A673 (cell line): ENCODE data around the gene PARVA.

Experiments used
- CTCF ChIP-seq: fragments of 300-800, 200-600 bp; sonication (generic); conservative IDR thresholded peaks from 2 replicates; pipeline ENCODE4 v1.5.1; 2017; ENCODE audit warnings: low read depth, mild to moderate bottlenecking, antibody characterized with exemption, low read length, moderate library complexity, mixed read lengths
- EZH2 ChIP-seq: fragments of 200-600 bp; sonication (generic); IDR thresholded peaks from 2 replicates; pipeline ENCODE4 v1.6.1; 2017; ENCODE audit warnings: borderline replicate concordance, low read depth, mild to moderate bottlenecking, mixed read lengths, antibody characterized with exemption, low read length; ENCODE audit not compliant: poor library complexity, severe bottlenecking

GRCh38 chr11:12577725-12578644 is 200.6 kb downstream of the PARVA start:
- TF ChIP-seq CTCF (no peak), EZH2 (no peak)
